Skeletal muscle satellite cell (primary cell): ENCODE results near the gene PARVB.

Source experiments
- H3K27me3 ChIP-seq: 2 replicates; pipeline ENCODE4 v1.7.0; 2013; ENCODE audit warnings: low read length; ENCODE audit not compliant: control insufficient read depth, insufficient read depth
- H3K36me3 ChIP-seq: 2 replicates; pipeline ENCODE4 v1.7.0; 2013; ENCODE audit warnings: mild to moderate bottlenecking, control low read depth, low read length; ENCODE audit not compliant: insufficient read depth
- H3K4me1 ChIP-seq: 2 replicates; pipeline ENCODE4 v1.7.0; 2013; ENCODE audit warnings: low read length; ENCODE audit not compliant: control insufficient read depth, insufficient read depth
- H3K4me2 ChIP-seq: 2 replicates; pipeline ENCODE4 v1.7.0; 2013; ENCODE audit warnings: mild to moderate bottlenecking, low read length
- H3K4me3 ChIP-seq: 2 replicates; pipeline ENCODE4 v1.7.0; 2013; ENCODE audit warnings: low read length
- H3K9ac ChIP-seq: 2 replicates; pipeline ENCODE4 v1.7.0; 2013; ENCODE audit warnings: mild to moderate bottlenecking, low read depth, low read length, moderate library complexity
- H3K9me3 ChIP-seq: replicated peaks from 2 replicates; pipeline ENCODE4 v1.7.0; 2013; ENCODE audit warnings: mild to moderate bottlenecking, control low read depth, low read length

The PARVB gene

GRCh38 chr22:44120314-44120704 is 96.2 kb downstream of the PARVB start:
- Histone ChIP-seq H3K9me3 (no peaks in the 10 kb centered on the region), H3K4me1 (no peaks in the 10 kb centered on the region), H3K4me2 (no peak overlapping the region), H3K36me3 (peaks cover 14% of the 10 kb centered on the region), H3K4me3 (no peak overlapping the region), H3K9ac (no peak overlapping the region), H3K27me3 (no peaks in the 10 kb centered on the region)

GRCh38 chr22:44125421-44125820 is 101.3 kb downstream of the PARVB start:
- Histone ChIP-seq H3K36me3 (no peaks in the 10 kb centered on the region), H3K4me3 (no peak overlapping the region), H3K4me1 (peaks cover 4% of the 10 kb centered on the region), H3K9ac (no peak overlapping the region), H3K27me3 (no peaks in the 10 kb centered on the region), H3K4me2 (no peak overlapping the region), H3K9me3 (no peaks in the 10 kb centered on the region)

GRCh38 chr22:44126807-44127206 is 102.7 kb downstream of the PARVB start:
- Histone ChIP-seq H3K4me2 (no peak overlapping the region), H3K27me3 (no peaks in the 10 kb centered on the region), H3K4me3 (no peak overlapping the region), H3K36me3 (no peaks in the 10 kb centered on the region), H3K4me1 (peaks cover 4% of the 10 kb centered on the region), H3K9me3 (no peaks in the 10 kb centered on the region), H3K9ac (no peak overlapping the region)

- Histone ChIP-seq H3K27me3 (no peaks in the 10 kb centered on the region), H3K36me3 (peaks cover 4% of the 10 kb centered on the region), H3K4me3 (no peak overlapping the region)
Measured at GRCh38 chr22:44127356-44127755, 103.3 kb downstream of the PARVB start.

GRCh38 chr22:44128958-44129618 is 105.0 kb downstream of the PARVB start:
- Histone ChIP-seq H3K4me3 (no peak overlapping the region), H3K9me3 (no peaks in the 10 kb centered on the region), H3K36me3 (peaks cover 11% of the 10 kb centered on the region), H3K9ac (no peak overlapping the region), H3K4me2 (no peak overlapping the region), H3K27me3 (no peaks in the 10 kb centered on the region), H3K4me1 (peaks cover 21% of the 10 kb centered on the region)

More at GRCh38 chr22:44127356-44127755, 103.3 kb downstream of the PARVB start:
- Histone ChIP-seq H3K4me2 (no peak overlapping the region), H3K9me3 (no peaks in the 10 kb centered on the region), H3K4me1 (peaks cover 6% of the 10 kb centered on the region), H3K9ac (no peak overlapping the region)

- Histone ChIP-seq H3K4me1 (peaks cover 25% of the 10 kb centered on the region), H3K9ac (no peak overlapping the region), H3K4me2 (no peak overlapping the region), H3K9me3 (no peaks in the 10 kb centered on the region), H3K36me3 (peaks cover 11% of the 10 kb centered on the region), H3K27me3 (no peaks in the 10 kb centered on the region), H3K4me3 (no peak overlapping the region)
Measured at GRCh38 chr22:44129619-44129976, 105.5 kb downstream of the PARVB start.

GRCh38 chr22:44130076-44130711 is 106.1 kb downstream of the PARVB start:
- H3K9ac ChIP-seq: no peak overlapping the region
- no peaks in the 10 kb centered on the region for H3K27me3 ChIP-seq
- peaks cover 25% of the 10 kb centered on the region for H3K4me1 ChIP-seq
- no peak overlapping the region for H3K4me3 ChIP-seq
- H3K36me3 ChIP-seq: peaks cover 16% of the 10 kb centered on the region
- H3K9me3 ChIP-seq: no peaks in the 10 kb centered on the region
- H3K4me2 ChIP-seq: no peak overlapping the region

GRCh38 chr22:44131412-44131811 is 107.3 kb downstream of the PARVB start:
- H3K9ac ChIP-seq: no peak overlapping the region
- no peaks in the 10 kb centered on the region for H3K9me3 ChIP-seq
- no peaks in the 10 kb centered on the region for H3K27me3 ChIP-seq
- H3K4me2 ChIP-seq: no peak overlapping the region
- H3K4me1 ChIP-seq: peaks cover 25% of the 10 kb centered on the region
- H3K4me3 ChIP-seq: no peak overlapping the region
- peaks cover 28% of the 10 kb centered on the region for H3K36me3 ChIP-seq

- Histone ChIP-seq H3K36me3 (peaks cover 35% of the 10 kb centered on the region), H3K4me1 (peaks cover 25% of the 10 kb centered on the region), H3K4me2 (no peak overlapping the region), H3K27me3 (no peaks in the 10 kb centered on the region), H3K9me3 (peaks cover 2% of the 10 kb centered on the region), H3K9ac (no peak overlapping the region), H3K4me3 (no peak overlapping the region)
Measured at GRCh38 chr22:44131989-44132685, 108.0 kb downstream of the PARVB start.

- peaks cover 25% of the 10 kb centered on the region for H3K4me1 ChIP-seq
- H3K36me3 ChIP-seq: peaks cover 41% of the 10 kb centered on the region
- H3K27me3 ChIP-seq: no peaks in the 10 kb centered on the region
- peaks cover 8% of the 10 kb centered on the region for H3K9me3 ChIP-seq
- H3K9ac ChIP-seq: no peak overlapping the region
- no peak overlapping the region for H3K4me3 ChIP-seq
- H3K4me2 ChIP-seq: no peak overlapping the region
Measured at GRCh38 chr22:44132724-44133123, 108.6 kb downstream of the PARVB start.

GRCh38 chr22:44133161-44133560 is 109.1 kb downstream of the PARVB start:
- peaks cover 25% of the 10 kb centered on the region for H3K4me1 ChIP-seq
- H3K27me3 ChIP-seq: no peaks in the 10 kb centered on the region
- no peak overlapping the region for H3K9ac ChIP-seq
- H3K4me3 ChIP-seq: no peak overlapping the region
- H3K9me3 ChIP-seq: peaks cover 12% of the 10 kb centered on the region
- no peak overlapping the region for H3K4me2 ChIP-seq
- H3K36me3 ChIP-seq: peaks cover 44% of the 10 kb centered on the region
